CD14-positive monocyte (primary cell): Measurements from ENCODE around the gene FBLIM1. TPM values are rescaled to one million over a fixed set of nuclear protein-coding genes. Genes with fewer than 3 reads are reported as not detected.

Source experiments
- DNase-seq, 3 donors: peaks; one replicate each; pipeline ENCODE4 v3.0.0-alpha.2; 2011 to 2022
- H2AFZ ChIP-seq: 2 replicates; pipeline ENCODE4 v1.6.0; 2012; ENCODE audit warnings: mild to moderate bottlenecking, low read depth, low read length, inconsistent platforms; ENCODE audit not compliant: insufficient read depth, poor library complexity, severe bottlenecking
- H3K27ac ChIP-seq, 2 donors: 1 replicate in 1 of 2; 2 replicates in 1 of 2; pipeline ENCODE4 v1.5.1; 2012 to 2013; ENCODE audit warnings: low read length in 2 of 2, control low read depth in 1 of 2, inconsistent platforms in 1 of 2, low read depth in 1 of 2, mild to moderate bottlenecking in 1 of 2
- H3K27me3 ChIP-seq, 2 donors: one replicate each; pipeline versions ENCODE4 v1.6.0 to v1.6.1; 2011 to 2013; ENCODE audit warnings: low read length in 2 of 2; ENCODE audit not compliant: control insufficient read depth in 2 of 2, insufficient read depth in 2 of 2
- H3K36me3 ChIP-seq, 2 donors: replicated peaks in 1 of 2; 1 replicate in 1 of 2; 2 replicates in 1 of 2; pipeline versions ENCODE4 v1.5.1 to v1.6.1; 2012 to 2013; ENCODE audit warnings: low read length in 2 of 2, control low read depth in 1 of 2, inconsistent platforms in 1 of 2, mild to moderate bottlenecking in 1 of 2; ENCODE audit not compliant: insufficient read depth in 2 of 2, control insufficient read depth in 1 of 2
- H3K4me1 ChIP-seq, 2 donors: 1 replicate in 1 of 2; 2 replicates in 1 of 2; pipeline versions ENCODE4 v1.5.1 to v1.6.1; 2012 to 2013; ENCODE audit warnings: low read length in 2 of 2, control low read depth in 1 of 2, inconsistent platforms in 1 of 2, mild to moderate bottlenecking in 1 of 2, moderate library complexity in 1 of 2; ENCODE audit not compliant: insufficient read depth in 2 of 2, control insufficient read depth in 1 of 2
- H3K4me2 ChIP-seq: replicated peaks from 2 replicates; pipeline ENCODE3; 2012; ENCODE audit warnings: low read length, moderate library complexity, mild to moderate bottlenecking; ENCODE audit not compliant: poor library complexity, severe bottlenecking; ENCODE audit errors: extremely low read depth
- H3K4me3 ChIP-seq, 3 experiments: fragments of 200-600 bp in 1 of 3; sonication (generic) in 1 of 3; replicated peaks in 1 of 3; 1 replicate in 2 of 3; 2 replicates in 1 of 3; pipeline ENCODE4 v1.5.1; 2011 to 2013; ENCODE audit warnings: low read length in 3 of 3, mild to moderate bottlenecking in 3 of 3, control low read depth in 2 of 3, low read depth in 2 of 3, inconsistent platforms in 1 of 3, moderate library complexity in 1 of 3
- H3K79me2 ChIP-seq: 2 replicates; pipeline ENCODE4 v1.6.0; 2012; ENCODE audit warnings: mild to moderate bottlenecking, control low read depth, inconsistent platforms, low read length, moderate library complexity; ENCODE audit not compliant: insufficient read depth
- H3K9ac ChIP-seq: 2 replicates; pipeline ENCODE4 v1.6.0; 2017; ENCODE audit warnings: low read length, mild to moderate bottlenecking; ENCODE audit not compliant: insufficient read depth, poor library complexity, severe bottlenecking
- H3K9me3 ChIP-seq, 2 donors: replicated peaks in 1 of 2; 1 replicate in 1 of 2; 2 replicates in 1 of 2; pipeline versions ENCODE4 v1.5.1 to v1.6.1; 2012 to 2013; ENCODE audit warnings: low read length in 2 of 2, control low read depth in 1 of 2; ENCODE audit not compliant: control insufficient read depth in 1 of 2, insufficient read depth in 1 of 2
- H4K20me1 ChIP-seq: 2 replicates; pipeline ENCODE4 v1.6.0; 2012; ENCODE audit warnings: mild to moderate bottlenecking, low read length, control low read depth, moderate library complexity; ENCODE audit not compliant: insufficient read depth
- H3K27ac Mint-ChIP-seq, 7 donors: one replicate each; pipeline ENCODE4 v1.8.0; 2020; ENCODE audit warnings: mild to moderate bottlenecking in 7 of 7, mixed read lengths in 7 of 7, moderate library complexity in 6 of 7, inconsistent platforms in 2 of 7
- H3K27me3 Mint-ChIP-seq, 3 donors: one replicate each; pipeline ENCODE4 v1.8.0; 2021 to 2022; ENCODE audit warnings: low read depth in 3 of 3, mild to moderate bottlenecking in 3 of 3, mixed read lengths in 3 of 3, moderate library complexity in 3 of 3, inconsistent platforms in 1 of 3
- H3K36me3 Mint-ChIP-seq, 2 donors: one replicate each; pipeline ENCODE4 v1.8.0; 2020; ENCODE audit warnings: mixed read lengths in 2 of 2, inconsistent platforms in 1 of 2, mild to moderate bottlenecking in 1 of 2
- H3K4me1 Mint-ChIP-seq: one replicate; pipeline ENCODE4 v1.8.0; 2020; ENCODE audit warnings: mild to moderate bottlenecking, mixed read lengths
- H3K4me3 Mint-ChIP-seq, 2 donors: one replicate each; pipeline ENCODE4 v1.8.0; 2020; ENCODE audit warnings: mild to moderate bottlenecking in 2 of 2, mixed read lengths in 2 of 2, moderate library complexity in 1 of 2
- H3K9me3 Mint-ChIP-seq, 7 donors: one replicate each; pipeline ENCODE4 v1.8.0; 2020 to 2022; ENCODE audit warnings: mixed read lengths in 7 of 7, mild to moderate bottlenecking in 6 of 7, moderate library complexity in 6 of 7, inconsistent platforms in 2 of 7
- WGBS: methylation state at CpG from one replicate; pipeline ENCODE4 v1.1.5; 2013; ENCODE audit warnings: missing lambda C conversion rate; ENCODE audit not compliant: insufficient coverage; 5-methylcytosine and 5-hydroxymethylcytosine counted together
- intact Hi-C, 2 donors: fragments of 100-400 bp; cut with micrococcal nuclease; formaldehyde crosslinking; loops; one replicate each; pipeline versions ENCODE4 v1.15.0 to v1.15.1; 2023
- polyA plus RNA-seq, 3 donors: library from polyadenylated mRNA; depleted of rRNA in 1 of 3; unstranded in 2 of 3; stranded (reverse) in 1 of 3; fragments of 300-500 nt in 2 of 3; fragments of >200 nt in 1 of 3; fragmentation: Illumina TruSeq in 2 of 3; gene quantifications; 1 replicate in 2 of 3; 2 replicates in 1 of 3; pipeline ENCODE4 v1.2.3, GENCODE V29; 2012 to 2021
- TF ChIP-seq, protein P1 (sequence below): fragments of 200-600 bp; IDR thresholded peaks from one replicate; pipeline ENCODE4 v1.8.0; 2022; ENCODE audit warnings: antibody characterized with exemption, mild to moderate bottlenecking

FBLIM1 gene
- polyA plus RNA-seq, 3 donors: not detected

DNA sequence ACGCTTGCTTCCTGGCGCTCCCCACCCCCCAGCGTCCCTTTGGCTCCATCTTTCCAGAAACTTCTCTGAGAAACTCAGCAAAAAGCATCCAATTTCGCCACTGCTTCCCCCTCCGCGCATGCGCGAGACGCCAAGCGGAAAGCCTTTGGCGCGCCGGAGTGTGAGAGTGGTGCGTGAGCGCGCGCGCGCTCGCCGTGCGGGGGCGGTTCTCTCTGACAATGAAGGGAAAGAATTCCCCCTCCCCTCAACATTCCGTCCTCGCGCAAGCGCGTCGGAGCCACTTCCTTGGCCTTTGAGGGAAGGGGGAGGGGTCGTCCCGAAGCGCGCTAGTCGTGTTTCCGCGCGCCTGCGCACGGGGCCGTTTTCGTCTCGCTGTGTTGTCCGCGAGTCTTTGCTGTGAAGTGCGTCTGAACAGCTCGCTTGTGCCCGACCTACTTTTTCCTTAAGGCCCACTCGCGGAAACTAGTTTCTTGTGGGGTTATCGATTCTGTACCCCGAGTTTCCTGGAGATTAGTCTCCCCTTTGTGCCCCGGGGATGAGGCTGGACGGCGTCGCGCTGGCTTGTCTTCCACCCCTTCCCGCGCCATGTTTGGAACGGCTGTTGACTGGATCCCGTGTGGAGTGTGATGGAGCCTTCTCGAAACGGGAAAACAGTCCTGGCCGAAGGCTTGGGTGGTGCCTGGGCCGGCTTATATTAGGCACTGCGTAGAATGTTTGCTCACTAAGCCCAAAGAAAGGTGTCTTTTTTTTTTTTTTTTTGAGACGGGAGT is 77.3 kb downstream of the FBLIM1 start:
- Histone ChIP-seq H3K27ac (peak overlapping the region; percentile 98 to 99), H3K9me3 (no peaks in the 10 kb centered on the region), H3K36me3 (no peaks in the 10 kb centered on the region), H3K4me3 (peak overlapping the region; percentile 84 to 98 (median 96)), H3K27me3 (no peaks in the 10 kb centered on the region), H4K20me1 (no peaks in the 10 kb centered on the region), H3K4me1 (peaks cover 51 to 62% of the 10 kb centered on the region in 2 donors), H3K9ac (peak overlapping the region; percentile 99), H3K4me2 (peak overlapping the region; percentile 87), H2AFZ (peak overlapping the region; percentile 75), H3K79me2 (peaks cover 40% of the 10 kb centered on the region)
- H3K27ac Mint-ChIP-seq: peak overlapping the region; percentile 97 to 99 (median 98)
- TF ChIP-seq, protein P1, sequence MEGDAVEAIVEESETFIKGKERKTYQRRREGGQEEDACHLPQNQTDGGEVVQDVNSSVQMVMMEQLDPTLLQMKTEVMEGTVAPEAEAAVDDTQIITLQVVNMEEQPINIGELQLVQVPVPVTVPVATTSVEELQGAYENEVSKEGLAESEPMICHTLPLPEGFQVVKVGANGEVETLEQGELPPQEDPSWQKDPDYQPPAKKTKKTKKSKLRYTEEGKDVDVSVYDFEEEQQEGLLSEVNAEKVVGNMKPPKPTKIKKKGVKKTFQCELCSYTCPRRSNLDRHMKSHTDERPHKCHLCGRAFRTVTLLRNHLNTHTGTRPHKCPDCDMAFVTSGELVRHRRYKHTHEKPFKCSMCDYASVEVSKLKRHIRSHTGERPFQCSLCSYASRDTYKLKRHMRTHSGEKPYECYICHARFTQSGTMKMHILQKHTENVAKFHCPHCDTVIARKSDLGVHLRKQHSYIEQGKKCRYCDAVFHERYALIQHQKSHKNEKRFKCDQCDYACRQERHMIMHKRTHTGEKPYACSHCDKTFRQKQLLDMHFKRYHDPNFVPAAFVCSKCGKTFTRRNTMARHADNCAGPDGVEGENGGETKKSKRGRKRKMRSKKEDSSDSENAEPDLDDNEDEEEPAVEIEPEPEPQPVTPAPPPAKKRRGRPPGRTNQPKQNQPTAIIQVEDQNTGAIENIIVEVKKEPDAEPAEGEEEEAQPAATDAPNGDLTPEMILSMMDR: no peak
- H3K4me3 Mint-ChIP-seq: peak overlapping the region; percentile 94
- peaks cover 0 to 1% (median 0%) of the 10 kb centered on the region in 7 donors for H3K9me3 Mint-ChIP-seq
- intact Hi-C loops: loop anchor here in 1 of 2 donors (2.0 to 5.0 kb wide), 2 partner anchors 13 to 51 kb away; no protein-coding TSS in a partner anchor
- no peaks in the 10 kb centered on the region for H3K27me3 Mint-ChIP-seq
- peak; percentile 99 to 100 (median 100) for DNase-seq
- WGBS: 2% methylated on average over 40 of the region's 66 CpGs
- peaks cover 5 to 6% of the 10 kb centered on the region in 2 donors for H3K36me3 Mint-ChIP-seq
- peaks cover 42% of the 10 kb centered on the region for H3K4me1 Mint-ChIP-seq

Other genes with a start within 250 kb of the FBLIM1 start
- 10 to 100 TPM; 15.1 to 21.5 (median 21.0) TPM for gene CASP9, start 234.6 kb upstream of the FBLIM1 start, polyA plus RNA-seq
- 1 to 10 TPM; 5.4 to 7.8 (median 6.3) TPM for gene DNAJC16, start 231.9 kb upstream of the FBLIM1 start, polyA plus RNA-seq
- not detected for gene AGMAT, start 173.7 kb upstream of the FBLIM1 start, polyA plus RNA-seq
- 1 to 10 TPM; 2.5 to 5.4 (median 3.2) TPM for gene DDI2, start 141.3 kb upstream of the FBLIM1 start, polyA plus RNA-seq
- 10 to 100 TPM in 1 of 3 donors, 1 to 10 TPM in 2; 4.0 to 79.3 (median 5.8) TPM for gene PLEKHM2, start 74.5 kb upstream of the FBLIM1 start, polyA plus RNA-seq
- gene SLC25A34, start 22.5 kb upstream of the FBLIM1 start, polyA plus RNA-seq: 1 to 10 TPM in 1 of 3 donors, under 1 TPM in 2; 0.08 to 2.7 (median 0.61) TPM
- not detected for gene TMEM82, start 16.3 kb upstream of the FBLIM1 start, polyA plus RNA-seq
- 1 to 10 TPM; 1.0 to 1.3 (median 1.0) TPM for gene UQCRHL, start 48.9 kb downstream of the FBLIM1 start, polyA plus RNA-seq
- gene SPEN, start 88.9 kb downstream of the FBLIM1 start, polyA plus RNA-seq: 10 to 100 TPM in 1 of 3 donors, 1 to 10 TPM in 2; 3.1 to 30.9 (median 6.1) TPM
- gene ZBTB17, start 217.3 kb downstream of the FBLIM1 start, polyA plus RNA-seq: 10 to 100 TPM in 1 of 3 donors, 1 to 10 TPM in 2; 2.8 to 93.3 (median 7.6) TPM
- not detected for gene SRARP, start 245.4 kb downstream of the FBLIM1 start, polyA plus RNA-seq